ENCODE data around the gene NRN1.

Gene NRN1

DNA sequence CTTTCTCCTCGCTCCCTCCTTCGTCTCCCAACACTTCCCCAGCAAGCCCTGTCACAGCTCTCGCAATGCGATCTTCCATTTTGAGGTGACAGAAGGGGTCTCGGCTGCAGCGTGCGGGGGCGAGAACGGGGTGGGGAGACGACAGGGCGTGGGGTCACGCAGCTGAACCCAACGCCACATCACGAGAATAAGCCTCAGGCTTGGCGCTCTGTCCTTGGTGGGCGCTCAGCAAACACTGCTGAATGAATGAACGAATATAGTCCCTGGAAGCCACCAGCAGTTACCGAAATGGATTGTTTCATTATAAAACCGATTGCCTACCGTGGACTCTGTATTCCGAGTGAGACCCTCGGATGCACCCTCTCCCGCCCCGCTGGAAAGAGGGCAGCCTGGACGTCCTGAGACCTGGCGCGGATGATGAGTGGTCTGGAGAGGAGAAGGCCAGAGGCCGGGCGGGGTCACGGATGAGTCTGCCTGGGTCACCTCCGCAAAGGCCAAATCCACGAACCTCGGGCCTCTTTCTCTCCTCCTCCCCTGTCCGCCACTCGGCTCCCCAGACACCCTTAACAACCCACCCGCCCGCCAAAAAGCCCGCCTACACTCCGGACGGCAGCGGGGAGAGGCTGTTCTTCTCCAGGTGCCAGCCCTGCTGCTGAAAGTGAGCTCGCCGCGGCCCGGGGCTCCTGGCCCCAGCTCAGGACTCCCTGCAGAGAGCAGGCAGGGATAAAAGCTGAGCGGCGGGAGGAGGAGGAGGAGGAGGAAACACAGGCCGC is 3.7 kb downstream of the NRN1 start:
- no peak for DNase-seq (ENCODE audit: low read depth in 2 of 2, low spot score in 1 of 2)

DNA sequence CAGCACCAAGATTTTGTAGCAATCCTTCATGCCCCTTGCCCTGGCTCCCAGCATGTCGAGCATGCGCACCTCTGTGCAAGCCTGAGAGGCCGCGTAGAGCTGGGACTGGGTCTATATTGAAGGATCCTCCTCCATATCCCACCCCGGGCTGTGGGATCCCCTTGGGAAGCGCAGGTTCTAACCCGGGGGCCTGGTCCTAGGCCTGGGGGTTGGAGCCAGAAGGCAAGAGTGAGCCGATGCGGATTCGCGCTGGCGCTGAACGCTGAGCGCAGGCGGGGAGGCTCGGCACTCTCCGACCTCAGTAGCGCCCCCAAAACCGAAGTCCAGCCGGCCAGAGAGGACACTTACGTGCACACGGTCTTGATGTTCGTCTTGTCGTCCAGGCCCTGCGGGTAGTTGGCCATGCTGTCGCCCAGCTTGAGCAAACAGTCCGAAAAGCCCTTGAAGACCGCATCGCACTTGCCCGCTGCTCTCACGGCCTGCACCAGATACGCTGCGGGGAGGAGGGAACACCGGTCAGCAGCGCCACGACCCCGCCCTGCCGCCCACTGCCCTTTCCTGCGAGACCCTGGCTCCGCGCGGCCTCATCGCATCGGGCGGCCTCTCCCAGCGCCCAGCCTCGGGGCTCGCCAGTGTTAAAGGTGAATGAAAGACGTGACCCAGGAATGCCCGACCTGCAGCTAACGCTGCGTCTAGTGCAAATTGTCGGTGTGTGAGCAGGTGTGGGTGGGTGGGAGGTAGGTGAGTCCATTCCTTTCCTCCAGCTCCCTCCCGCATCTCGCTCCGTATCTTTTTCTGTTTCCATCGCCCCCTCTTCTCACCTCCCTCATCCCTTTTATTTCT is 4.5 kb downstream of the NRN1 start:
- DNase-seq (ENCODE audit: low read depth in 2 of 2, low spot score in 1 of 2) = no peak

DNA sequence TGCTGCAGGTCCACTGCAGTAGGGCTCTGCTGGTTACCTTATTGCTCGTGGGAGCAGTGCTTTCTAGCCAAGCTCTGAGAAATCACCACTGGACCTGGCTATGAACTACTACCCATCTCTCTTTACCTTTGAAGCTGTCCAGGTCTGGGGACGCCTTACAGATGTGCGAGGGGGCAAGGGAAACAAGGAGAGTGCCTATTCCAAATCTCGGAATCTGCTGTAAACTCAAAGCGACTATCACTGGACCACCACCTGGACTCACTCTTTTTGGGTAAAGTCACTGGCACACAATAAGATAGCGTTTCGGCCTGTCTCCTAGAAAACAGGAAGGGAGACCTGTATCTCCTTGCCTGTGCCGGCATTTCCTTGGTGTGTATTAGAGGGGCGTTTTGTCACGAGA is 5.3 kb downstream of the NRN1 start:
- DNase-seq (ENCODE audit: low read depth in 2 of 2, low spot score in 1 of 2) = no peak

GRCh38 chr6:5999688-6000608 is 6.8 kb downstream of the NRN1 start:
- no peak for DNase-seq (ENCODE audit: low read depth in 2 of 2, low spot score in 1 of 2)

DNA sequence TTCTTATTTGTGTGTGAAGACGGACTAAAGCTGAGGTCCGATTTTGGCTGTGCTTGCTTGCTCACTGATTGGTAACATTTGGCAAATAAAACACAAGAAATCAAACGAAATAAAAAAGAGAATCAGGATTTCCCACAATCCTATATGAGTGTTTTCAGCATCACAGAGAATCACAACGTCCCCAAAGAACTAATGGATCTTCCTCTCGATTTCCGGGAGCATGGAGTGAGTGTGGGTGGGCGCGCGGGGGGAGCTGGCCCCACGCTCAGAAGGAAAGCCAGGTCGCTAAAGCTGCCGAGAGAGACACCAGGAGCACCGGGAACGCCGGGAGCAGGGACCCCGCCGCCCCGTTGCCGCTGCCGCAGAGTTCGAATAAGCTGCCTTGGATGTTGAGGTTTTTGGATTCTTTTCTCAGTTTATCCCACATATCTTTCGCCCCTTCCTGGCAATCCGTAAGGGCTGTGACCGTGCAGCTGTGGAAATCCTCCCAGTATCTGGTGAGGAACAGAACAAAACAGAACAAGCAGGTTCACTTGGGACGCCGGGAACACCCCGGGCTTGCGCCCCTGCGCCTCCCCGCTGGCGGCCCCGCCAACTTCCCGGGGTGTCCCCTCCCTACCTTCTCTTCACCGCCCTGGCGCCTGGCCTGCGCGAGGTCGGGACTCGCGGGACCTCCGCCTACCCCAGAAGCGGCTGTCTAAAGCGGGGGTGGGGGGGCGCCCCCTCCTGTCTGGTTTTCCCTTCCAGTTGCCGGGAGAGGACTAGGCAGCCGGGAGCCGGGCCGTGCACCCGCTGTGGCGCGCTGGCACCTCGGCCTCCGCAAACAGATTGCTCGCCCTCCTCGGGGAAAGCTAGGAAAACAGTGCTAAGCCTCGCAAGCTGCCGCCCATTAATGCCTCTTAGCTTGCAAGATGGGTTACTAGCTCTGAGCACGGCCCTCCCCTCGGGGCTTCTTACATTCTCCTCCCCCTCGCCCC is 7.7 kb downstream of the NRN1 start:
- no peak for DNase-seq (ENCODE audit: low read depth in 2 of 2, low spot score in 1 of 2)

GRCh38 chr6:5998236-5998635 is 8.5 kb downstream of the NRN1 start:
- DNase-seq (ENCODE audit: low read depth in 2 of 2, low spot score in 1 of 2) = no peak

DNA sequence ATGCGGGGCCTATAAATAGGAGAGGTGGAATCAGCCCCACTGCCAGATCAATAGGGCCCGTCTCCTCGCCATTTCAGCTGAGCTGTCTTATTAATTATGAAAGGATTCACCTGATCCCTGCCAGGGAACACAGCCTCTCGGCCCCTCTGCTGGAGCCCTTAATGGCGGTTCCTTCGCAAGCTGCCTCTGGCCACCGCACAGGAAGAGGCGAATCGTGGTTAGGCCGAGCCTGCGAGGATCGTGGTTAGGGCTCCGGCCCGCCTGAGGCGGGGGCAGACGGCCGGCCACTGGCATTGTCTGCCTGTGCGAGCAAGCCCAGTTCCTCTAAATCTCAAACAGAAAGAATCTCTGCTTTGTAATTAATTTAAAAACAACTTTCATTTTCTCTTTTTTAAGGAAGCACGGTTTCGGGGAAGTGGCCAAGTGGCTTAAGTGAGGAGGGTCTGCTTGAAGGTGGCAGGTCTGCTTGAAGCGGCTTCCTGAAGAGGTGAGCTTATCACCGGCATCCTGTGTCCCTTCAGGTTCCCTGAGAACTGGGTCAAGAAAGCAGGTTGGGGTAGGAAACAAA is 9.2 kb downstream of the NRN1 start:
- DNase-seq (ENCODE audit: low read depth in 2 of 2, low spot score in 1 of 2) = no peak

- no peak for DNase-seq (ENCODE audit: low read depth in 2 of 2, low spot score in 1 of 2)
Observed at GRCh38 chr6:5996714-5997419, 9.9 kb downstream of the NRN1 start.

- DNase-seq (ENCODE audit: low read depth in 2 of 2, low spot score in 1 of 2) = no peak
Observed at GRCh38 chr6:5995949-5996713, 10.6 kb downstream of the NRN1 start.

DNA sequence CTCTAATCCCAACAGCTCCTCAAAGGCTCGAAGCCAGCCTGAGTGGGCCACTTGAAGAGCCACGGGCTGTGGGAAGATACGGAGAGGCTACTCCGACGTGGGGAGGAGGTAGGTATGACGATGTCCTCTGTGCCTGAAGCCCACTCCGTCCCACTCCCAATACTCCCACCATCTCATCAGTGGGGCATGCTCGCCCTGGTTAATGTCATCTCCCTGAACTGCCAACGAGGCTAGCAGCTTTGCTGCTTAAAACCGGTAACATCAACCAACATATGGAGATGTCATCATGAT is 11.1 kb downstream of the NRN1 start:
- DNase-seq (ENCODE audit: low read depth in 2 of 2, low spot score in 1 of 2) = no peak

- no peak for DNase-seq (ENCODE audit: low read depth in 2 of 2, low spot score in 1 of 2)
Observed at GRCh38 chr6:5994999-5995657, 11.6 kb downstream of the NRN1 start.

- no peak for DNase-seq (ENCODE audit: low read depth in 2 of 2, low spot score in 1 of 2)
Observed at GRCh38 chr6:5994234-5994998, 12.3 kb downstream of the NRN1 start.

DNA sequence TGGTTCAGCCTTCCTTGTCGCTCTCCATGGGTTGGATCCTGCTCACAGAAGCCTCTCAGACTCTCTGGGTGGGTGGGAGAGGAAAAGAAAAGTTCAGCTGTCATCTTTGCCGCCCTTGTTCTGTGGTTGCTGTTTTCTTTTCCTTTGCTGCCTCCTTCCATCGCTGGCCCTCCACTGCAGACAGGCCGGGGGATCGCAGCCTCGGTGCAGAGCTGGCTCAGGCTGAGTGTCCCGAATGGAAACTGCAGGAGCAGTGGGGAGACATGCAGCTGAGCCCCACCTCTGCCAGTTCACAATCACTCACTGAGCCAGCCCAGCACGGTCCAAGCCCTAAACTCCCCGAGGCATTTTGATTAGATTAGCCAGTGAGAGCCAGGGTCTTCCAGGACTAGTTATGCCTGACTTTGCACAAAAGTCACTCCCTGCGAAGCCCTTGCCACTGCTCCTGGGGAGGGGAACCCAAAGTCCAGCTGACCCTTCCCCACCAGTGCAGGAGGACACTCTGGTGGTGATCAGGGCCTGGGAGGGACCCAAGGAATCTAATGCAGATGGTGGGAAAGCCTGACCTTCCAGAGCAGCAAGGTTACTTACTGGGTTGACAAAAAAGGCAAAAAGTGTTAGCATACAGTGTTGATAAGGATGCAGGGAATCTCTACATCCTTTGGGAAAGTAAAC is 14.0 kb downstream of the NRN1 start:
- DNase-seq (ENCODE audit: low read depth in 2 of 2, low spot score in 1 of 2) = no peak

DNA sequence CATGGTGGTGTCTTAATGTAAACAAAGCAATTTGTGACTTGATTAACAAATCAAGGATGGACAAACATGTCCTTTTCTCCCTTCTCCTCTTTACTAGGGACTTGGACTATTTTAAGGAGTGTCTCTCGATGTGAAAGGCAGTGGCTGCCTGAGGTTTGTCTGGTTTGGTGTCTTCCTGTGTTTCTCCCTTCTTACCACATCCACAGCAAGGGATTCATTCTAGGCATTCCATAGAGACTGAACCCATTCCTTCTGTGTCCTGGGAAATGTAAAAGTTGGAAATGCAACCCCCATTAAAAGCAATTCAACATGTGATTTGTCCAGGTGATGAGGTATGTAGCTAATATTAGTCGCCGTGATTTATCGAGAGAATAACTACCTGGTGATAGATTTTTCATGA is 15.9 kb downstream of the NRN1 start:
- no peak for DNase-seq (ENCODE audit: low read depth in 2 of 2, low spot score in 1 of 2)

- DNase-seq (ENCODE audit: low read depth in 2 of 2, low spot score in 1 of 2) = no peak
Observed at GRCh38 chr6:5989141-5989723, 17.5 kb downstream of the NRN1 start.

GRCh38 chr6:5986861-5987260 is 19.9 kb downstream of the NRN1 start:
- DNase-seq (ENCODE audit: low read depth in 2 of 2, low spot score in 1 of 2) = no peak
